DND-41 (cell line): ENCODE results near the gene ITGB1BP2.

ENCODE experiments used
- CTCF ChIP-seq: IDR thresholded peaks from 2 replicates; pipeline ENCODE4 v1.5.1; 2012; ENCODE audit warnings: borderline replicate concordance, low read length, moderate library complexity, mild to moderate bottlenecking; ENCODE audit not compliant: poor library complexity, severe bottlenecking; ENCODE audit errors: extremely low read depth
- EZH2 ChIP-seq: IDR thresholded peaks from 3 replicates; pipeline ENCODE4 v1.6.1; 2012; ENCODE audit warnings: borderline replicate concordance, low read depth, mild to moderate bottlenecking, moderate library complexity, low read length, inconsistent platforms; ENCODE audit not compliant: severe bottlenecking

DNA sequence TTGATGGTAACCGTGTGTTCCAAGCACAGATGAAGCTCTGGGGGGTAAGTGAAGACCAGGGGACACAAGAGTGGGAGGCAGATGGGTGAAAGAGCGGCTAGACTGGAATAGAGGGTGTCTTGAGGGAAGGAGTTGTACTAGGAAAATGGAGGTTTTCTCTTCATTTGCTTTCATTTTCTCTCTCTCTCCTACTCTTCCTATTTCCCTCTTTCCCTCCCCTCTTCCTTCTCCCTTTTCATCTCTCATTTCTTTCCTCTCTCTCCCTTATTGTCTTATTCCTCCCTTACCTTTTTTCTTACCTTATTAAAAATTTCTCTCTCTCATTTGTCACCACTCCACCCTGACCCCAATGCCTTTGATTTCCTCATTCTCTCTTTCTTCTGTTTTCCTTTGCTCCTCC lies 3.0 kb downstream of the ITGB1BP2 start:
- no peak for TF ChIP-seq EZH2
- TF ChIP-seq CTCF = no peak
